ENCODE results near the gene VEGFB.

Gene VEGFB

DNA sequence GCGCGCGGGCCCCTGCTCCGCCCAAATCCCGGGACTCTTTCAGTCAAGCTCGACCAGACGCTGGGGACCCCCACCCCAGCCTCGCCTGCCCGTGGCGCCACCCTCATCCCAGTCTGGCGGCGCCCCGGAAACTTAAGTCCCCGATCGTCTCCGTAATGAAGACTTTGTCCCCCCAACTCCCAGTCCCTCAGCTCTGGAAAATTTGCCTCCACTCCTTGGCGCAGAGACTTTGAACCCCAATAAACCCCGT is 17.3 kb downstream of the VEGFB start:
- peaks cover 22% of the 10 kb centered on the region for H3K36me3 ChIP-seq (replicated peaks)
- TF ChIP-seq CTCF (IDR thresholded peaks at IDR 0.05; ENCODE audit: low read depth, low read length, missing control alignments): no peak
- H3K27me3 ChIP-seq (replicated peaks): no peaks in the 10 kb centered on the region
- DNase-seq: peak; percentile 17
- peak overlapping the region; percentile 77 for H3K4me3 ChIP-seq (ENCODE audit: low read depth, low read length)
- in situ Hi-C loops (cut with HindIII; ENCODE audit: low pct_ligation_motif_present, low sequenced_read_pairs): no loop called here
- H3K27ac ChIP-seq: peak overlapping the region; percentile 29

- peak; percentile 65 for TF ChIP-seq CTCF (IDR thresholded peaks at IDR 0.05; ENCODE audit: low read depth, low read length, missing control alignments)
- in situ Hi-C loops (cut with HindIII; ENCODE audit: low pct_ligation_motif_present, low sequenced_read_pairs): no loop called here
- no peak for DNase-seq
Measured at GRCh38 chr11:64252003-64252872, 17.9 kb downstream of the VEGFB start.

DNA sequence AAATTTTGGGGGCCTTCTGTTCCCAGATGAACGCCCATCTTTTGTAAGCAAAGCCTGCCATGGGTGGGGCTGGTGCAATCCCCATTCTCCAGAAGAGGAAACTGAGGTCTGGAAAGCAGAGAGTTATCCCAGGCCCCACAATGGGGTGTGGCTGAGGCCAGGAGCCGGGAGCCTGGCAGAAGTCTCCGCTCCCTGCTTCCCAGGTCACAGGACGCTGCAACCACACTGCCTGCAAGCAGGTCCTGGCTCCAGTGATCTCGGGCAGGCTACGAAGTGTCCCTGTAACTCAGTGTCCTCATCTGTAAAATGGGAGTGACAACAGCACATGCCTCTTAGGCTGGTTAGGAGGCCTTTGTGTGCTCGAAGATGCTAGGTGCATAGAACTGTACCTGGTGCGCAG is 18.7 kb downstream of the VEGFB start:
- TF ChIP-seq CTCF (IDR thresholded peaks at IDR 0.05; ENCODE audit: low read depth, low read length, missing control alignments): no peak
- Histone ChIP-seq H3K36me3 (replicated peaks) (peaks cover 29% of the 10 kb centered on the region), H3K27ac (no peak overlapping the region), H3K27me3 (replicated peaks) (no peaks in the 10 kb centered on the region), H3K4me3 (ENCODE audit: low read depth, low read length) (peak overlapping the region; percentile 77)
- DNase-seq: no peak
- in situ Hi-C loops (cut with HindIII; ENCODE audit: low pct_ligation_motif_present, low sequenced_read_pairs): no loop called here

More at GRCh38 chr11:64252003-64252872, 17.9 kb downstream of the VEGFB start:
- peaks cover 25% of the 10 kb centered on the region for H3K36me3 ChIP-seq (replicated peaks)
- H3K4me3 ChIP-seq (ENCODE audit: low read depth, low read length): peak overlapping the region; percentile 77
- no peak overlapping the region for H3K27ac ChIP-seq
- no peaks in the 10 kb centered on the region for H3K27me3 ChIP-seq (replicated peaks)

DNA sequence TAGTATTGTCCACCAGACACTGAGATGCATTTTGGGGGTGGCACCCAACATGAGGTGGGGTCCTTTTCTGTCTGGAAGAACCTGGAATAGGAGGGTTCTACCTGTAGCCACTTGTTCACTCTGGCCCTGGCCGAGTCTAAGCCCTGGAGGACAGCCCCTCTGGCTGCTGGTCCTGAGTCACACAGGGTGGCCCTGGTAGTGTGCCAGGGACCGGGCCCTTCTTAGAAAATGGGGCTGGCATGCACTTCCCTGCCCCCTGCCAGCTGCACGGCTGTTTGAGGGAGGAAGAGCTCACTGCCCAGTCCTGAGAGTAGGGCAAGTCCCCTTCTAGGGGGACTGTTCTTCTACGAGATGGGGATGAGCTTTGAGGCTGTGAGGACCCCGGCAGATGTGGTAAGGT is 19.1 kb downstream of the VEGFB start:
- no peaks in the 10 kb centered on the region for H3K27me3 ChIP-seq (replicated peaks)
- no peak for TF ChIP-seq CTCF (IDR thresholded peaks at IDR 0.05; ENCODE audit: low read depth, low read length, missing control alignments)
- in situ Hi-C loops (cut with HindIII; ENCODE audit: low pct_ligation_motif_present, low sequenced_read_pairs): no loop called here
- no peak for DNase-seq
- no peak overlapping the region for H3K4me3 ChIP-seq (ENCODE audit: low read depth, low read length)
- H3K36me3 ChIP-seq (replicated peaks): peaks cover 34% of the 10 kb centered on the region
- no peak overlapping the region for H3K27ac ChIP-seq

DNA sequence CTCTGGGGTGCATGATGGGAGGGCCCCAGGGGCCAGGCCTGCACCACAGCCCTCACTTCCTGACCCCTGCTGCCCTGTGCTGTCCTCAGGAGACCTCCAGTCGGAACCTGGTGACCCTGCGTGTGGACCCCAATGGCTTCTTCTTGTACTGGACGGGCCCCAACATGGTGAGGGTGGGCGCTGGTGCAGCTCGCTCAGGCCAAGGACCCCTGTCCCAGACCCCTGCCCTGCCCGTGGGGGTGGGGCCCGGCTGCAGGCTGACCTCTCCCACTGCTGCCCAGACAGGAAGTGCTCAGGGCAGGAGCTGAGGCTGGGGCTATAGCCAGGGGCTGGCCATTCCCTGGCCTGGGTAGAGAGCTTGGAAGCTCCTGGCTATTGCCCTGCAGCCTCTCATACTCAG is 19.9 kb downstream of the VEGFB start:
- in situ Hi-C loops (cut with HindIII; ENCODE audit: low pct_ligation_motif_present, low sequenced_read_pairs): no loop called here
- Histone ChIP-seq H3K27me3 (replicated peaks) (no peaks in the 10 kb centered on the region), H3K27ac (no peak overlapping the region), H3K36me3 (replicated peaks) (peaks cover 42% of the 10 kb centered on the region), H3K4me3 (ENCODE audit: low read depth, low read length) (no peak overlapping the region)
- no peak for TF ChIP-seq CTCF (IDR thresholded peaks at IDR 0.05; ENCODE audit: low read depth, low read length, missing control alignments)
- DNase-seq: no peak

Data from brain microvascular endothelial cell (primary cell).